Activated CD4-positive, alpha-beta T cell treated with anti-CD3 and anti-CD28 coated beads, Interleukin-10, Interleukin-2, amounts not matched to agents 100 ng/mL and 50 ng/mL, durations not matched to agents 16 hours and 8 hours (primary cell): ENCODE data around the gene GRIN2D.

ENCODE experiments used
- DNase-seq: peaks from one replicate; pipeline ENCODE4 v3.0.0-alpha.2; 2020

GRIN2D gene

GRCh38 chr19:48398375-48399235, 5.1 kb downstream of the GRIN2D start:
- DNase-seq, result peak; percentile 92

DNA sequence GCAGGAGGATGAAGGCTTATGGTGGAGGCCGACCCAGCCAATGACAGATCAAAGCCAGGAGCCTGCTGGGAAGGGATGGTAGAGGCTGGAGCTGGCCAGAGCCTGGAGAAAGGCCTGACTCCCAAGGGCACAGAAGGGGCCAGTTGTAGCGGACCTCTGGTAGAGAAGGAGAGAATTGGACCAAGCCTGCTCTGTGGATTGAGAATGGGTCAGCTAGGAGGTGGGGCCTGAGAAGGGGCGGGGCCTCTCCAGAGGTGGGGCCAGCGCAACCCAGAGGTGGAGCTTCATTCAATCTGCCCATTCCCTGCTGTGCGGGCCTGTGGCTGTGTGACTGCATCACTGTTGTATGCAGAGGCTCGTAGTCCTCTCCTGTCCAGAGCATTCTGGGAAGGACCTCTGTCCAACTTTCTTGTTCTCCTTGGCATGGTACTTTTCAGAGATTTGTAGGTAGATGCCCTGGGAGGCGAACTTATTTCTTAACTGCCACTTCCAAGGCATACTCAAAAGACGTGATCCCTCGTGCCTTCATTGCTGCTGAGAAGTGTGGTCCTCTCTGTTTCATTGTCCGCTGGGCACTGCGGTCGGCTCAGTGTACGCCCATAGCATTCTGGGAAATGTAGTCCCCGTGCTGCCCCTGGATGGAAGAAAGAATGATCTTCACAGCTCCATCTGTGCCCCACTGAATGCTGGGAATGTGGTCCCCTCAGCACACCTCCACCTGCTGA, 6.7 kb downstream of the GRIN2D start:
- peak; percentile 22 for DNase-seq

DNA sequence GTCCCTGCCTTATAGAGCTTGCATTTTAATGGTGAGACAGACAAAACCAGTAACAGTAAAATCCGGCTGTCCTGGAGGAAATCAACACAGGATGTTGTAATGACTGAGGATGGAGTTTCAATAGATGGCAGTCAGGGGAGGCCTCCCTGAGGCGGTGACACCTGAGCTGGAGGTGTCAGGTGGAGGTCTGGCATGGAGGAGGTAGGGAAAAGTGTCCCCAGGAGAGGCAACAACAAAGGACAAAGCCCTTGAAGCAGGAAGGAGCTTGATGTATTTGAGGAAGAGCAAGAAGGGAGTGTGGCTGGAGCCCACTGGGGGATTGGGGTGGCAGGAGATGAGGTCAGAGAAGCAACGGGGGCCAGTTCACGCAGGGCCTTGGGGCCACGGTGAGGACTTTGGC, 7.8 kb downstream of the GRIN2D start:
- DNase-seq, result no peak

DNA sequence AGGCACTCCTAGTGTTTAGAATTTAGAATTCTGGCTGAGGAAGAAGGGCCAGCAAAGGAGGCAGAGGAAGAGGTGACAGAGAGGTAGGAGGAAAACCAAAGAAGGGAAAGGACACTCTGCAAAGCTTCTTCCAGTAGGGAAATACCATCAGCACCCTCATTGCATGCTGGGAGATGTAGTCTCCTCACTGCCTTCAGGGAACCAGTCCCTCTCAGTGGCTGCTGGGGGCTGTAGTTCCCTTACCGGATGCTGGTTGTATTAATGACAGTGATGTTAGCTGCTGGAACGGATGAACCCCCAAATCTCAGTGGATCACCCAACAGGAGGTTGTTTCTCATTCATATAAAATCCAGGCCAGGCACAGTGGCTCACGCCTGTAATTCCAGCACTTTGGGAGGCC, 10.1 kb downstream of the GRIN2D start:
- peak; percentile 73 for DNase-seq

DNA sequence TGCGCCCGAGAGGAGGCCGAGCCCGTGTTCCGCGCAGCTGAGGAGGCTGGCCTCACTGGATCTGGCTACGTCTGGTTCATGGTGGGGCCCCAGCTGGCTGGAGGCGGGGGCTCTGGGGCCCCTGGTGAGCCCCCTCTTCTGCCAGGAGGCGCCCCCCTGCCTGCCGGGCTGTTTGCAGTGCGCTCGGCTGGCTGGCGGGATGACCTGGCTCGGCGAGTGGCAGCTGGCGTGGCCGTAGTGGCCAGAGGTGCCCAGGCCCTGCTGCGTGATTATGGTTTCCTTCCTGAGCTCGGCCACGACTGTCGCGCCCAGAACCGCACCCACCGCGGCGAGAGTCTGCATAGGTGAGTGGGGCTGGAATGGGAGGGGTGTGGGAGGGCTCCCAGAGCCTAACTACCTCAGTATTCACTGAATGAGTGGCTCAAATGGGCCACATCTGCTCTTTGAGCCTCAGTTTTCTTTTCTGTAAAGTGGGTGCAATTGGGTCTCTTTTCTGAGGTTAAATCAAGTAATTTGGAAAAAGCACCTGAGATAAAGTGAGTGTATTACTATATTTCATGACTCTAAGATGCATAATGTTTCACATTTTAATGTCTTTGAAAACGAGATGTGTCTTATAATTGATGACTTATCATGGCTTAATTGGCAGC, 11.7 kb downstream of the GRIN2D start:
- no peak for DNase-seq

DNA sequence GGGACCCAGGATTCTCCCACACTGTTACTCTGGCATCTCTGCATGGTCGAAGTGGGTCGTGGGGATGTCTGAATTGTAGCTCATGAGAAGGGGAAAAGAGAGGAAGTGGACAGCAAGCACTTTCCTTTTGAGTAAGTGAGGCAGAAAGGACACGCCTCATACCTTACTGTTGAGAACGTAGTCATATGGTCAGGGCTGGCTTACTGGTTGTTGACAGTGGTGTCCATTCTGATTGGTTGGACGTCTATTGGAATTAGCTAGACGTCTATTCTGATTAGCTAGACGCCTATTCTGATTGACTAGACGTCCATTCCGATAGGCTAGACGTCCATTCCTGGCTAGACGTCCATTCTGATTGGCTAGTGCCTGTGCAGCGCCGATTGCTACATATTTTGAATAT, 12.4 kb downstream of the GRIN2D start:
- no peak for DNase-seq

- DNase-seq, result no peak
Observed at GRCh38 chr19:48413879-48414587, 20.6 kb downstream of the GRIN2D start.

DNA sequence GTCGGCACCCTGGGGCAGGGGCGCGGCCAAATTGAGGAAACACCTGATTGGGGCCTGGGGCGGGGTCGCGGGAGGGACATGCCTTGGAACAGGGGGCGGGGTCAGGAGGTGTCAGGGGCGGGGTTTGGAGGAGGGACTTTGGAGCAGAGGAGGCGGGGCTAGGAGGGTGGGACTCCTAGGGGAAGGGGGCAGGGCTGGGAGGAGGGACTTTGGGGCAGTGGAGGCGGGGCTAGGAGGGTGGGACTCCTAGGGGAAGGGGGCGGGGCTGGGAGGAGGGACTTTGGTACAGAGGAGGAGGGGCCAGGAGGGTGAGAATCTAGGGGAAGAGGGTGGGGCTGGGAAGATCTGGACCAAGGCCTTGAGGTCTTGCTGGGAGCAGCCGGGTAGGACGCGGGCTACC, 21.9 kb downstream of the GRIN2D start:
- DNase-seq, result peak; percentile 85

GRCh38 chr19:48415806-48416221, 22.3 kb downstream of the GRIN2D start:
- DNase-seq, result no peak

DNA sequence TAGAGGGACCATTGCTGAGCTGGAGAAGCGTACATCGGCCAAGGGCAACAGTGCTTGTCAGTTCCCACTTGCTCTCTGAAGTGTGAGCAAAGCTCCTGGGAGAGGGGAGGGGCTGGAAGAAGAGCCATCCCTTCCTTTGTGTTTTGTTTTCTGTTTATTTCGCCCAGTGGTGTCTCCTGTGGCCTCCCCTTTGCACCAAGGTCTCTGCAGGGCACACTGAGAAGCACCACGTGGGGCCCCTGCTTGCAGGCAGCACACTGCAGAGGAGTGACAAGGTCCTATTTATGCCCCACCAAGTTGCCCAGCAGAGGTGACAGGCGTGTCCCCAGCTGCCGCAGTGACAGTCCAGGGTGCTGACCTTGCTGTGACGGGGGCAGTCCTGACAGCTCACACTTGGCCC, 24.0 kb downstream of the GRIN2D start:
- no peak for DNase-seq

DNA sequence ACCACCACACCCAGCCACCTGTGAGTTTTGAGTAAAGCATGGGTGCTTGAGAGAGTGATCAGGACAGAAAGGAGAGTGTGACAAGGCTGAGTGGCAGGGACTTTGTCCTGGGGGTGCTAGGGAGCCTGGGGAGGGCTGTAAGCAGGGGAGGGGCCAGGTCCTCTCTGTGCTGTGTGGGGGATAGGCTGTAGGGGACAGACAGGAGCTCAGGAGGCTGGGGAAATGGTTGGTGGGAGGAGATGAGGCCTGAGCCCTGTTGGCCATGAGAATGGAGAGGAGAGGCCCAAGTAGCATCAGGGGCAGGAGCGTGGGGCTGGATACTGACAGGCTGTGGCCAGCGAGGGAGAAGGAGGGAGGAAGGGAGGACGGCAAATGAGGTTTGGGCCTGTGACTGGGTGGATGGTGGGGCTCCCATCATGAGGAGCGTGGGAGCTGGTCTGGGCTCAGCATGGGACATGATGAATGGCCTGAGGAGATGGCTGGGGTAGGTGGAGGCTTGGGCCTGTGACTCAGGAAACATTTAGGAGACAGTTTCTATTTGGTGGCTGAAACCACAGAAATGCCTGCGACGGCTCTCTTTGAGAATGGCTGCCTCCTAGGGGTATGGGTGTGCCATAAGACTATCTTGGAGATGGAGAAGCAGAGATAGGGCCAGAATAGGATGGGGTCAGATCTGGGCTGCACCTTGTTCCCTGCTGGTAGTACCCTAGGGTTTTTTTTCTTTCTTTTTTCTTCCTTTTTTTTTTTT, 25.0 kb downstream of the GRIN2D start:
- DNase-seq, result peak; percentile 45

DNA sequence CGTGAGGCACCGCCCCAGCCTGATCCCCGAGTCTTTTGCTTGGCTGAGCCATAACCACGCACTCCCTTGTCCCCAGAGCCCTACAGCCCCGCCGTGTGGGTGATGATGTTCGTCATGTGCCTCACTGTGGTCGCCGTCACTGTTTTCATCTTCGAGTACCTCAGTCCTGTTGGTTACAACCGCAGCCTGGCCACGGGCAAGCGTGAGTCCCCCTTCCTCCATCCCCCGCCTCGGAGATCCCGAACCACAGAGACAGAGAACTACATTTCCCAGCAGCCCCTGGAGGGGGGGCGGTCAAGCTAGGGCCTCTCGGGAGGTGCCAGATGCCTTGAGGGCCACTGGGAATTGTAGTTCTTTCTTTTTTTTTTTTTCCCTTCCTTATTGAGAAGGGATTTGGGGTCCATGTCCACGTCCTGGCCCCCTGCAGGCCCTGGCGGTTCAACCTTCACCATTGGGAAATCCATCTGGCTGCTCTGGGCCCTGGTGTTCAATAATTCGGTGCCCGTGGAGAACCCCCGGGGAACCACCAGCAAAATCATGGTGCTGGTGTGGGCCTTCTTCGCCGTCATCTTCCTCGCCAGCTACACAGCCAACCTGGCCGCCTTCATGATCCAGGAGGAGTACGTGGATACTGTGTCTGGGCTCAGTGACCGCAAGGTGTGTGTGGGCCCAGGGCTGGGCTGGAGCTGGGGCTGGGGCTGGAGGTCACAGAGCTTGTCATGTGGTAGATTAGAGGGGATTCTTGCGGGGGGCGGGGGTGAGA, 25.9 kb downstream of the GRIN2D start:
- peak; percentile 87 for DNase-seq

DNA sequence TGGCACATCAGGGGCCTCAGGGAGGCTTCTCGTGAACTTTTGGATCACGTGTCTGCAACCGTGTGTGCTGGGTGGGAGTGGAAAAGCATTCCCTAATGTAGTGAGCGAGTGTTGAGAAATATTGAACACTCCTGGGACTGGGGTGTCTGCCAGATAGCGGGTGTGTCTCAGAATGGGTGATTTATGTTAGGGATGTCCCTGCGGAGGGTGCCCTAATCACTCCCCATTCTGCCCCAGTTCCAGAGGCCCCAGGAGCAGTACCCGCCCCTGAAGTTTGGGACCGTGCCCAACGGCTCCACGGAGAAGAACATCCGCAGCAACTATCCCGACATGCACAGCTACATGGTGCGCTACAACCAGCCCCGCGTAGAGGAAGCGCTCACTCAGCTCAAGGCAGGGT, 28.1 kb downstream of the GRIN2D start:
- no peak for DNase-seq

- DNase-seq, result no peak
Observed at GRCh38 chr19:48424694-48425219, 31.3 kb downstream of the GRIN2D start.

DNA sequence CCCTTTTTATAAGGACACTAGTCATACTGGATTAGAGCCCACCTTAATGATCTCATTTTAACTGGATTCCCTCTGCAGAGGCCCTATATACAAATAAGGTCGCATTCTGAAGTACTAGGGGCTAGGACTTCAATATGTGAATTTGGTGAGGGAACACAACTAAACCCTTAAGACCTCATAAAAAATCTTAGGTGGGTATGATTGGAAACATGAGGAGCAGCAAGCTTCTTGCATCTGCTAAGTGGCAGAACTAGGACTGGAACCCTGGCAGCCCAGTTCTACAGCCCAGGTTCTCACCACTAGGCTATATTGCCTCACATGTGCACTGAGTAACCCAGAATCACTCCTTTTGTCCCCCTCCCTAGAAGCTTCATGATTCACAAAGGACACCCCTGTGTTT, 35.2 kb downstream of the GRIN2D start:
- no peak for DNase-seq

- DNase-seq, result no peak
Observed at GRCh38 chr19:48433337-48433736, 39.9 kb downstream of the GRIN2D start.

- DNase-seq, result no peak
Observed at GRCh38 chr19:48436586-48436985, 43.1 kb downstream of the GRIN2D start.

DNA sequence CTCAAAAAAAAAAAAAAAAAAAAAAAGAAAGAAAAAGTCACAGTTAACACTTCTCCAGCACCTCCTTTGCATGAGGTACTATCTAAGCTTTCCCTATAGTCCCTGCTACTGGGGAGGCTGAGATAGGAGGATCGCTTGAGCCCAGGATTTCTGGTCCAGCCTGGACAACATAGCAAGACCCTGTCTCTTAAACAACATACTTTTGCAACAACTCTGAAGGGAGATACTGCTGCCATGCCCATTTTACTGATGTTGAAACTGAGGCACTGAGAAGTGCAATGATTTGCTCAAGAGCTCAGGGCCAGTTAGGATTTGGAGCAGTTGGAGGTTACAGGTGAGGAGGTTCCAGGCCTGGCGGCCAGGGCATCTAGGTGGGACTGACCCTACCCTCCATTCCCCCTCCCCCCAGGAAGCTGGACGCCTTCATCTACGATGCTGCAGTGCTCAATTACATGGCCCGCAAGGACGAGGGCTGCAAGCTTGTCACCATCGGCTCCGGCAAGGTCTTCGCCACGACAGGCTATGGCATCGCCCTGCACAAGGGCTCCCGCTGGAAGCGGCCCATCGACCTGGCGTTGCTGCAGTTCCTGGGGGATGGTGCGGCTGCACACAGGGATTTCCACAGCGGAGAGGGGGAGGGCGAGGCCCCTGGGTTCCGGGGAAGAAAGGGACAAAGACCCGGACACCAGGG, 48.0 kb downstream of the GRIN2D start:
- no peak for DNase-seq

DNA sequence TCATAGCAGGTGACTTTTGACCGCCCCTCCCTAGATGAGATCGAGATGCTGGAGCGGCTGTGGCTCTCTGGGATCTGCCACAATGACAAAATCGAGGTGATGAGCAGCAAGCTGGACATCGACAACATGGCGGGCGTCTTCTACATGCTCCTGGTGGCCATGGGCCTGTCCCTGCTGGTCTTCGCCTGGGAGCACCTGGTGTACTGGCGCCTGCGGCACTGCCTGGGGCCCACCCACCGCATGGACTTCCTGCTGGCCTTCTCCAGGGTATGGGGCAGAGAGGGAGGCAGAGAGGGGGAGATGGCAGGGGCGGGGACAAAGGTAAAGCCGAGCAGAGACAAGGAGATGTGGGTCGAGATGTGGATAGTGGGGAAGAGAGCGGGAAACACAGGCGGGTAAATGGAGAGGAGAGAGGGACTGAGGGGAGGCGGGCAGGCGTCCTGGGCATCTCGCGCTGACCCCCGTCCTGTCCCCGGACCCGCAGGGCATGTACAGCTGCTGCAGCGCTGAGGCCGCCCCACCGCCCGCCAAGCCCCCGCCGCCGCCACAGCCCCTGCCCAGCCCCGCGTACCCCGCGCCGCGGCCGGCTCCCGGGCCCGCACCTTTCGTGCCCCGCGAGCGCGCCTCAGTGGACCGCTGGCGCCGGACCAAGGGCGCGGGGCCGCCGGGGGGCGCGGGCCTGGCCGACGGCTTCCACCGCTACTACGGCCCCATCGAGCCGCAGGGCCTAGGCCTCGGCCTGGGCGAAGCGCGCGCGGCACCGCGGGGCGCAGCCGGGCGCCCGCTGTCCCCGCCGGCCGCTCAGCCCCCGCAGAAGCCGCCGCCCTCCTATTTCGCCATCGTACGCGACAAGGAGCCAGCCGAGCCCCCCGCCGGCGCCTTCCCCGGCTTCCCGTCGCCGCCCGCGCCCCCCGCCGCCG, 48.9 kb downstream of the GRIN2D start:
- DNase-seq, result no peak

- no peak for DNase-seq
Observed at GRCh38 chr19:48443256-48443655, 49.8 kb downstream of the GRIN2D start.
